Measurements from ENCODE around the gene IFNA6. TPM values are rescaled to one million over a fixed set of nuclear protein-coding genes. Genes with fewer than 3 reads are reported as not detected.
A peak's percentile ranks its signal among the peaks of the same experiment; 100 is the strongest.
"Not testable (repeated sequence)": the region's sequence is repeated elsewhere in the genome, so short reads cannot be mapped to it uniquely, and the experiment has no call there.

IFNA6 gene
- polyA plus RNA-seq (ENCODE audit: insufficient read length), result not detected
- long read RNA-seq, donor 1, result 0 reads
- long read RNA-seq, donor 2, result 0 reads
- long read RNA-seq, donor 3, result 0 reads
- long read RNA-seq, donor 4, result 0 reads
- long read RNA-seq, donor 5, result 0 reads
- long read RNA-seq, donor 6, result 0 reads
- long read RNA-seq, donor 7, result 0 reads
- long read RNA-seq, donor 8, result 0 reads

DNA sequence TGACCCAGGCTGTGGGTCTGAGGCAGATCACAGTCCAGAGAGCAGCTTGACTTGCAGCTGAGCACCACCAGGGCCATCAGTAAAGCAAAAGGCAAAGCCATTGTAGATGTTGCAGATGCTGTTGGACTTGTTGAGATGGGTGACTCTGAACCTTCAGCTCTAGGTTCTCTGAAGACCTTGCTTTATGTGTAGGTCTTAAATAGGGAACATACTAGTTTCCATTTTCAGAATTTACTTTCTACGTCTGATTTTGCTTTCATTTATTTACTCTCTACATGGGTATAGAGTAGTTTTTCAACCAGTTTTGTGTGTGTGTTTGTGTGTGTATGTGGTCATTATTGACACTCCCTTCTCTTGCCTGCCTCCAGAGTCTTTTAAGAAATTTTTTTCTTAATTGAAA lies at the start of gene IFNA6:
TSS of gene IFNA6 (minus strand) at position 101 of the 400 bp plus-strand sequence. CDS start at position 101, 0 bp downstream.
- DNase-seq, result no peak

- no peak for DNase-seq
These were observed 49.3 kb upstream of the IFNA6 start for GRCh38 chr9:21399956-21400355.

GRCh38 chr9:21398955-21399489 lies 48.3 kb upstream of the IFNA6 start:
- DNase-seq, result no peak

DNA sequence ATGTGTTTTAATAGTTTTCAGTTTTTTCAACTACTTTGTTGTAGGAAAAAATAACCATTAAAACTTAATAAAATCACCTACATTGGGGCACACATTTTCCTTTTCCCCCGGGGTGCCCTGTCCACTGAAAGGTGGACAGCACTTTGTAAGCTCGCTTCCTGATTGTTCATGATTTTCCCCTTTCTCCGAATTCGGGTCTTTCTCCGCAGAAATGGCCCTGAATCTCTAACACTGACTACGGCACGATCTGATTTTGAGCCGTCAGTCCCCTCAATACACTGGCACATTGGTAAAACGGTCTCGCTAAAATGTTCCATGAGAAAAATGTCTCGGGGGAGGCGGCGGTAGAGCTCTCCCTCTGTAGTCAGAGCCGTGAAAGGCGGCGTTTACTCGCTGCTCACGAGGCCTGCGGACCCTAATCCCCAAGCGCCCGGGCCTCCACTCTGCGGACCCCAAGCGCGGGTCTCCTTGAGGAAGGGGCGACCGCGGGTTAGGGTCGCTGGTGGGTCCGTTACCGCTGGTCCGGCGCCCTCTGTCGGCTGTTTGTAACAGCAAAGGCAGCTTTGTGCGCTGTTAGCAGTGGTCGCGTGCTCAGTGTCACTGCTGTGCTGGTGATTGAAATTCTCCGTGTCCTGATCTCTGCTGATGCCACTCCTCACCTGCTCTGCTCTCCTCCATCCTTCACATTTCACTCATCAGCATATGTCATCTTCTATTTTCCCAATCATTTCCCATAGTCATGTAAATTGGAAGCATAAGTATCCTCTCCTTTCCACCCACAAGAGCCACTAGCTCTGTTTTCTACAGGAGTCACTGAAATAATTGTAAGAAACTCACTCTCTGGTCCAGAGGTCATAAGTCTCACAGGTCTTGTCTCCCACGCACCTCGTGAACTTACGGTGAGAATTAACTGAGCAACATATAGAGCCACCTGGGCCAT lies 45.4 kb upstream of the IFNA6 start:
- peak; percentile 38 for DNase-seq

DNA sequence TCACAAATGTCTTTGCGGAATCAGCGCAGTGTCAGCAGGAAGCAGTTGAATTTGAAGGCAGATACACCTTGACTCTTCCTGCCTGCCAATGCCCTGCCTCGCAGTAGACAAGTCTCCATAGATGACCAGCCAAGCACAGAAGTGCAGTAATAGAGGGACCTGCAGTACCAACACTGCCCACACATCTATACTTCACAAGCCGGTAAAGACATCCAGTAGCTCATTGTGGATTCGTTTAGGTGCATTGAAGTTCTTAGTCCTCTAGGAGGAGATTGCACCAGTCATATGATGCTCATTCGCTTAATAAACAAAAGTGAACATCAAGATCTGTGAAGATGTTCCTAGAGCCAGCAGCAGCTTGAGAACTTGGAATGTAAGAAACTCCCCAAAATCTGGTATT lies 41.6 kb upstream of the IFNA6 start:
- DNase-seq, result no peak

DNA sequence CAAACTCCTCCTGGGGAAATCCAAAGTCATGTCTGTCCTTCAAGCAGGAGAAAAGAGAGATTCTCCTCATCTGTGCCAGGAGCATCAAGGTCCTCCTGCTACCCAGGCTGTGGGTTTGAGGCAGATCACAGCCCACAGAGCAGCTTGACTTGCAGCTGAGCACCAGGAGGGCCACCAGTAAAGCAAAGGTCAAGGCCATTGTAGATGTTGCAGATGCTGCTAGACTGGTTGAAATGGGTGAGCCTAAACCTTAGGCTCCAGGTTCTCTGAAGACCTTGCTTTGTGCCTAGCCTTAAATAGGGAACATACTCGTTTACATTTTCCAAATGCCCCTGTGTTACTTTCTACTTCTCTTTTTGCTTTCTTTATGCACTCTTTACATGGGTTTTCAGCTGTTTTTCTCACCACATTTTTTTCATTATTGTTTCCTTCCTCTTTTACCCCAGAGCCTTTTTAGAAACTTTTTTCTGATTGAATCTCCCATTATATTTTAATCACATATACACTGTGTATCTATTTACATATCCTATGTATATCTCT lies 34.5 kb upstream of the IFNA6 start, which contains the start of gene IFNA2:
TSS of gene IFNA2 (minus strand) at position 268 of the 540 bp plus-strand sequence. CDS start at position 199, 69 bp downstream.
- no peak for DNase-seq

DNA sequence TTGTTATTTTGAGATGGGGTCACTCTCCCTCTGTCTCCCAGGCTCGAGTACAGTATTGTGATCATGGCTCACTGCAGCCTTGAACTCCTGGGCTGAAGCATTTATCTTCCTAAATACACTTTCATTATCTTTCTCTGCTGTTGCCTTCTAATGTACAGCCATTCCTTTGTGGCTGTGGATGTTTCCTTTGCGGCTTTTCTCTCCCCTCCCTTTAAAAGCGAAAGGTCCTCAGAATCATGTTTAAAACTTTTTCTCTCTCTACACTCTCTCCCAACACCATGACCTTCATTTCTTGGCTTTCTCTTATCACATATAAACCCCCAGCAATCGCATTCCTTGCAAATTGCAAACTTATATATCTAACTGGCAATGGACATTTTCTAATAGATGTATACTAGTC lies 32.9 kb upstream of the IFNA6 start:
- DNase-seq, result no peak

DNA sequence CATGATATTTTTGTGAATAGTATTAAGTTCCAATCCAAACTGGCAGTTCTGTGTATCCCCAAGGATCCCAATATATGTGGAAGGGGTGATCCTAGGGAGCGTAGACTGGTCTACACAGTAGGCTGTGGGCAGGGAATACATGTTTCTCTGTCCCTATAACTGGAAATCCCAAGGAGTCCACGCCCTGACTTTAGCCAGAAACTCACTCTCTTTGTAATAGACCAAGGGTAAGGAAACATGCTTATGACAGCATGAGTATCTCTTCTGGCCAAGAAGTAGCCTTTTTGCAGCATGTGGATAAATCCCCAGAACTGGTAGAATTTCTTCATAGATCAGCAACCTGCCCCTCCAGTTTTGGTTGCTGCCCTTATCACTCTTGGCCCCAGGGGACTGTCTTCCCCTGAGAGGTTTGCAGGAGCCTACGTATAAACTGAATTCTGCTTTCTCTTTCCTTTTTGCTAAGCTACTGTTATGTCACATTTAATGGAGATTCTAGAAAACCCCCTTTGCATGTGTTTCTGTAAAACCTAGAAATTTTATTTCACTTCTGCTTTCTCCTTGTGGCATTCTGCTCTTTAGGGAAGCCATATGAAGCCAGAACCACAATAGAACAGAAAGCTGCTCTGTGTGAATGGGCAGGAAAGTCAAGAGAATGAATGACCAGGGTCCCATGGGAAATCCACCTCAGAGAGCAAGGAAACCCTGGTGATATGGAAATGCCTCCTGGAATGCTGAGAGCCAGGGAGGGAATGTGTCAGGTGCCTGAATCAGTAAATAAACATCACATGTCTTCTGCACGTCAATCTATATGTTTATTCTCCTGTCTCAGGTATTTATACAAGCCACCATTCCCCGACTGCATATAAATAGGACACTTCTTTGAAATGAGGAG lies 31.0 kb upstream of the IFNA6 start:
- no peak for DNase-seq

GRCh38 chr9:21371467-21371866 lies 20.8 kb upstream of the IFNA6 start:
- not testable (repeated sequence) for DNase-seq

DNA sequence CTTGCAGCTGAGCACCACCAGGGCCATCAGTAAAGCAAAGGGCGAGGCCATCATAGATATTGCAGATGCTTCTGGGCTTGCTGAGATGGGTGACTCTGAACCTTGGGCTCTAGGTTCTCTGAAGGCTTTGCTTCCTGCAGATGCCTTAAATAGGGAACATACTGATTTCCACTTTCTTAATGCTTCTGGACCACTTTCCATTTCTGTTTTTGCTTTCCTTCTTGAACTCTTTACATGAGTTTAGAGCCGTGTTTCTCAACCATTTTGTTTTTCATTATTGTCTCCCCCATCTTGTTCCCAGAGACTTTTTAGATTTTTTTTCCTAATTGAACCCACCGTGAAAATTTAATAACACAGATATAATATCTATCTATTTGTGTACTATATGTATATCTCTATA lies 17.3 kb upstream of the IFNA6 start, which contains the start of gene IFNA13:
TSS of gene IFNA13 (minus strand) at position 101 of the 400 bp plus-strand sequence. CDS start at position 54, 47 bp downstream.
- DNase-seq, result no peak

- not testable (repeated sequence) for DNase-seq
These were observed 16.5 kb upstream of the IFNA6 start for GRCh38 chr9:21367169-21367568.

GRCh38 chr9:21362287-21362686 lies 11.6 kb upstream of the IFNA6 start:
- no peak for DNase-seq

- no peak for DNase-seq
These were observed 7.1 kb upstream of the IFNA6 start for GRCh38 chr9:21357479-21358460.

- no peak for DNase-seq
These were observed 2.2 kb downstream of the IFNA6 start for GRCh38 chr9:21348430-21348970.

GRCh38 chr9:21340735-21341134 lies 10.0 kb downstream of the IFNA6 start:
- no peak for DNase-seq

GRCh38 chr9:21336457-21336856 lies 14.2 kb downstream of the IFNA6 start:
- no peak for DNase-seq

GRCh38 chr9:21334701-21335632 lies 15.7 kb downstream of the IFNA6 start, which contains the start of gene KLHL9:
Gene KLHL9 (minus strand): TSS chr9:21335404. CDS start chr9:21334859, 545 bp downstream.
- peak; percentile 94 for DNase-seq

GRCh38 chr9:21333226-21333625 lies 17.5 kb downstream of the IFNA6 start:
- no peak for DNase-seq

Data from left kidney (tissue), 8 donors.